Osteoblast (primary cell): ENCODE measurements around the gene PARD6G. TPM values are rescaled to one million over a fixed set of nuclear protein-coding genes. Genes with fewer than 3 reads are reported as not detected.

ENCODE experiments used
- DNase-seq: peaks from one replicate; pipeline ENCODE4 v3.0.0; 2011; ENCODE audit warnings: low spot score, mixed read lengths; ENCODE audit not compliant: insufficient read length; ENCODE audit errors: missing footprints
- H2AFZ ChIP-seq: 2 replicates; pipeline ENCODE4 v1.6.0; 2011; ENCODE audit warnings: mild to moderate bottlenecking, low read length
- H3K27ac ChIP-seq: 2 replicates; pipeline ENCODE4 v1.5.1; 2011; ENCODE audit warnings: mild to moderate bottlenecking, low read depth, low read length, moderate library complexity
- H3K27me3 ChIP-seq: 2 replicates; pipeline ENCODE4 v1.6.0; 2012; ENCODE audit warnings: mild to moderate bottlenecking, control low read depth, inconsistent platforms, low read length, moderate library complexity; ENCODE audit not compliant: insufficient read depth
- H3K36me3 ChIP-seq: 2 replicates; pipeline ENCODE4 v1.5.1; 2011; ENCODE audit warnings: mild to moderate bottlenecking, low read length, control low read depth, moderate library complexity; ENCODE audit not compliant: insufficient read depth
- H3K4me1 ChIP-seq: 2 replicates; pipeline ENCODE4 v1.5.1; 2011; ENCODE audit warnings: mild to moderate bottlenecking, low read length, control low read depth, moderate library complexity; ENCODE audit not compliant: insufficient read depth
- H3K4me2 ChIP-seq: 2 replicates; pipeline ENCODE4 v1.6.0; 2011; ENCODE audit warnings: mild to moderate bottlenecking, low read length; ENCODE audit not compliant: insufficient read depth
- H3K4me3 ChIP-seq: fragments of 200-600 bp; sonication (generic); 3 replicates; pipeline ENCODE4 v1.5.1; 2012; ENCODE audit warnings: mild to moderate bottlenecking, low read length, inconsistent platforms; ENCODE audit not compliant: insufficient read depth
- H3K79me2 ChIP-seq: 2 replicates; pipeline ENCODE4 v1.6.0; 2012; ENCODE audit warnings: mild to moderate bottlenecking, low read length, control low read depth, inconsistent platforms; ENCODE audit not compliant: insufficient read depth
- H3K9me3 ChIP-seq: 2 replicates; pipeline ENCODE4 v1.5.1; 2011; ENCODE audit warnings: low read depth, low read length, control low read depth
- H4K20me1 ChIP-seq: 2 replicates; pipeline ENCODE4 v1.6.0; 2012; ENCODE audit warnings: mild to moderate bottlenecking, low read length, control low read depth; ENCODE audit not compliant: insufficient read depth
- total RNA-seq: library from RNA; depleted of rRNA; stranded (reverse); fragments of >200 nt; gene quantifications from 2 replicates; pipeline ENCODE4 v1.2.3, GENCODE V29; 2012
- TF ChIP-seq, protein P1 (sequence below): IDR thresholded peaks from 2 replicates; pipeline ENCODE4 v1.5.1; 2011; ENCODE audit warnings: mild to moderate bottlenecking, low read depth, low read length, moderate library complexity; ENCODE audit errors: extremely low read depth

The PARD6G gene
- total RNA-seq, 1 donor = 2.2 TPM

DNA sequence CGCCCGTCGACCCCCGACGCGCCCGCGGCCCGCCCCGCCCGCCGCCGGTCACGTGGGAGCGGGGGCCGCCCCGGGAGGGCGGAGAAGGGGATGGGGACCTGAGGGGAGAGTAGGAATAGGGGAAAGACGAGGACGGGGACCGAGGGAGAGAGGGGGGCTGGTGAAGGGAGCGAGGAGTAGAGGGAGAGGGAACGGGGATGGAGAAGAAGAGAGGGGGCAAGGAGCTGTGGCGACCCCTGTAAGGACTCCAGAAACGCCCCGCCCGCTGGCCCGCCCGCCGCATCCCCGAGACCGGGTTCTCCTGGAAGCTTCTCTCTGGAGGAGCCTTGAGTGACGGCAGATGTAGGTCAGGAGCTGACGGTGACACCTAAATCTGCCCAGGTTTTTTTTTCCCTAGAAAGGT, 137.6 kb downstream of the PARD6G start:
- Histone ChIP-seq H3K4me3 (peak overlapping the region; percentile 84), H3K4me2 (peak overlapping the region; percentile 96), H3K4me1 (peaks cover 10% of the 10 kb centered on the region), H3K36me3 (no peaks in the 10 kb centered on the region), H3K27ac (peak overlapping the region; percentile 62), H4K20me1 (peaks cover 38% of the 10 kb centered on the region), H3K9me3 (no peaks in the 10 kb centered on the region), H3K79me2 (peaks cover 52% of the 10 kb centered on the region), H3K27me3 (peaks cover 6% of the 10 kb centered on the region), H2AFZ (peak overlapping the region; percentile 62)
- DNase-seq = peak; percentile 92
- TF ChIP-seq, protein P1, sequence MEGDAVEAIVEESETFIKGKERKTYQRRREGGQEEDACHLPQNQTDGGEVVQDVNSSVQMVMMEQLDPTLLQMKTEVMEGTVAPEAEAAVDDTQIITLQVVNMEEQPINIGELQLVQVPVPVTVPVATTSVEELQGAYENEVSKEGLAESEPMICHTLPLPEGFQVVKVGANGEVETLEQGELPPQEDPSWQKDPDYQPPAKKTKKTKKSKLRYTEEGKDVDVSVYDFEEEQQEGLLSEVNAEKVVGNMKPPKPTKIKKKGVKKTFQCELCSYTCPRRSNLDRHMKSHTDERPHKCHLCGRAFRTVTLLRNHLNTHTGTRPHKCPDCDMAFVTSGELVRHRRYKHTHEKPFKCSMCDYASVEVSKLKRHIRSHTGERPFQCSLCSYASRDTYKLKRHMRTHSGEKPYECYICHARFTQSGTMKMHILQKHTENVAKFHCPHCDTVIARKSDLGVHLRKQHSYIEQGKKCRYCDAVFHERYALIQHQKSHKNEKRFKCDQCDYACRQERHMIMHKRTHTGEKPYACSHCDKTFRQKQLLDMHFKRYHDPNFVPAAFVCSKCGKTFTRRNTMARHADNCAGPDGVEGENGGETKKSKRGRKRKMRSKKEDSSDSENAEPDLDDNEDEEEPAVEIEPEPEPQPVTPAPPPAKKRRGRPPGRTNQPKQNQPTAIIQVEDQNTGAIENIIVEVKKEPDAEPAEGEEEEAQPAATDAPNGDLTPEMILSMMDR = no peak

DNA sequence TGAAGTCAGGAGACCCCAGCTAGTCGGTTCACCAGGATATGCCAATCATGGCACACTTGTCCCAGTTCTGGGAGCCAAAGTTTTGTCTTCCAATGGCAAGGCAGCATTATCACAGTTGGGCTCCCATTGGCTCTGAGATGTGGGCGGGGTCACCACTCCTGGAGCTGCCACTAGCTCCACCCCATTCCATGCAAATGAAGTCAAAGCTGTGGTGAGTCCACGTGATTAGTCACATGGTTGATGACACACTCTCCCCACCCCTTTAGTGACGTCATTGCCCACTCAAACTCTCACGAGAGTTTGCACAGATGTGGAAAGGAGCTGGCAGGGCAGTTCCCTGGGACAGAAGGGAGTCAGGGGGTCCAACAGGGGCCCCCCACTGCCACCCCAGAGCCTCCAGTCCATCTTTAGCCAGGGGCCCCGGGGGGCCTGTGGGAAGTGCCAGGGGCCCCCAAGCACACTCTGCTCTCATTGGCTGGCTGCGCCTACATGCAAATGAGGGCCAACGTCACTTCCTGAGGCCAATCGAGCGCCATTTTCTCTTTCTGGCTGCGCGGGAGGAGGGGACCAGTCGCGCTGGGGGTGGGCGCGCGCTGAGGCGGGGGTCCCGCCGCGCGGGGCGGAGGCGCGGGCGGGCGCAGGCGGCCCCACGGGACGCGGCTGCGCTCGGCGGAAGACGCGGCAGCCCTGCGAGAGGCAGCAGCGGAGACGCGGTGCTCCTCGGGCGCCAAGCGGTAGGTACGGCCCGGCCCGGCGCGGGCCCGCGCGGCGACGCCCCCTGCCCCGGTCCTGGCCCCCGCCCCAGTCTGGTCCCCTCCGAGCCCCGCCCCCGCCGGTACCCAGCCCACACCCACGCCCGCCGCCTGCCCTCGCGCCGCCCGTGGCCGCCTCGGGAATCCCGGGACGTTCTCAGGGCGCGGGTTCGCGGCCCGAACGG, 138.3 kb downstream of the PARD6G start, which contains the start of gene ADNP2:
ADNP2 (plus strand) TSS at position 524 of the 937 bp plus-strand sequence. CDS start 8,281 bp downstream, outside the sequence.
- H3K4me1 ChIP-seq = peaks cover 10% of the 10 kb centered on the region
- TF ChIP-seq, protein P1 = no peak
- H2AFZ ChIP-seq = peak within 1 kb of the TSS; percentile 89
- peaks cover 45% of the 10 kb centered on the region for H3K79me2 ChIP-seq
- H3K27ac ChIP-seq = peak within 1 kb of the TSS; percentile 85
- peak within 1 kb of the TSS; percentile 96 for H3K4me2 ChIP-seq
- peaks cover 6% of the 10 kb centered on the region for H3K27me3 ChIP-seq
- peak within 1 kb of the TSS; percentile 84 for H3K4me3 ChIP-seq
- DNase-seq = peak; percentile 98
- no peaks in the 10 kb centered on the region for H3K36me3 ChIP-seq
- H4K20me1 ChIP-seq = peaks cover 31% of the 10 kb centered on the region
- no peaks in the 10 kb centered on the region for H3K9me3 ChIP-seq

DNA sequence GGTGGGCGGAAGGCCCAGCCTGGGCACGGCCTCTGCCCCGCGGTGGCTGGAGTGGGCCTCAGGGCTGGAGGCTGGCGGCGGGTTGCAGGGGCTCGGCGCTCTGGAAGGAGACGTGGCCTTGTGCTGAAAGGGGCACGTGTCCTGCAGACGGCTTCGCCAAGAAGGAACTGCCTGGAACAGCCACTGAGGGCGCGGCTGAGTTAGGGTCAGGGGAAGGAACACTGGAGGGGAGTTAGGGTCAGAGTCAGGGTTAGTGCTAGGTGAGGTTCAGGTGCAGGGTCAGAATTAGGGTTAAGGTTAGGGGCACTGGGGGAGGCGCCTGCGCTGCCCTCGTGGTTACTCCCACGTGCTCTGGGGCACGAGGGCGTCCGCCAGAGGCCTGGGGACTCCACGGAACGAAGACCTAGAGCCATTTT, 139.2 kb downstream of the PARD6G start:
- no peak for DNase-seq
- Histone ChIP-seq H3K27ac (no peak overlapping the region), H4K20me1 (peaks cover 26% of the 10 kb centered on the region), H3K4me1 (peaks cover 15% of the 10 kb centered on the region), H2AFZ (no peak overlapping the region), H3K79me2 (peaks cover 36% of the 10 kb centered on the region), H3K9me3 (no peaks in the 10 kb centered on the region), H3K4me3 (no peak overlapping the region), H3K36me3 (no peaks in the 10 kb centered on the region), H3K4me2 (no peak overlapping the region), H3K27me3 (peaks cover 6% of the 10 kb centered on the region)
- TF ChIP-seq, protein P1 = no peak

DNA sequence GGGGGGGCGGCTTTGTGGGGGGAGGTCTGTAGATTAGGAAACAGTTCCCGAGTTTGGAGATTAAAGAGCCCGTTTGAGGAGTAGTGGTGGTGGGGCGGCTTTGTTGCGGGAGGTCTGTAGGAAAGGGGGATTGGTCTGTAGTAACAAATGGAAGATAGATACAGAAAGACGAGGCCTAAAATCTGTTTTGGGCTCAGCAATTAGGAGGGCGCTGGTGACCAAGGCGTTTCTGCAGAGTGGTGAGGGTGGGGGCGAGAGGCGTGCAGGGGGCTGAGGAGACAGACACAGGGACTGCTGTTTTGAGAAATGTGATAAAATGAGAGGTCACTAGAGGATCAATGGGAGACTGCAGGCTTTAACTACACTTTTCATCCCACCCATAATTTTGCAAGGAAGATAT, 139.9 kb downstream of the PARD6G start:
- Histone ChIP-seq H3K4me1 (peaks cover 18% of the 10 kb centered on the region), H3K4me2 (no peak overlapping the region), H3K27ac (no peak overlapping the region), H4K20me1 (peaks cover 20% of the 10 kb centered on the region), H3K9me3 (no peaks in the 10 kb centered on the region), H3K27me3 (peaks cover 6% of the 10 kb centered on the region), H2AFZ (peak overlapping the region; percentile 20), H3K4me3 (no peak overlapping the region), H3K79me2 (peaks cover 29% of the 10 kb centered on the region), H3K36me3 (no peaks in the 10 kb centered on the region)
- no peak for DNase-seq
- TF ChIP-seq, protein P1 = no peak
